GM18858 (cell line): ENCODE measurements around the gene GAS6.
"Not testable (repeated sequence)": the region's sequence is repeated elsewhere in the genome, so short reads cannot be mapped to it uniquely, and the experiment has no call there.

Experiments used
- ATAC-seq: cut with Tn5 transposase; IDR thresholded peaks from one replicate; pipeline ENCODE4 v1.9.1; 2021; ENCODE audit not compliant: unreplicated experiment

Gene GAS6

DNA sequence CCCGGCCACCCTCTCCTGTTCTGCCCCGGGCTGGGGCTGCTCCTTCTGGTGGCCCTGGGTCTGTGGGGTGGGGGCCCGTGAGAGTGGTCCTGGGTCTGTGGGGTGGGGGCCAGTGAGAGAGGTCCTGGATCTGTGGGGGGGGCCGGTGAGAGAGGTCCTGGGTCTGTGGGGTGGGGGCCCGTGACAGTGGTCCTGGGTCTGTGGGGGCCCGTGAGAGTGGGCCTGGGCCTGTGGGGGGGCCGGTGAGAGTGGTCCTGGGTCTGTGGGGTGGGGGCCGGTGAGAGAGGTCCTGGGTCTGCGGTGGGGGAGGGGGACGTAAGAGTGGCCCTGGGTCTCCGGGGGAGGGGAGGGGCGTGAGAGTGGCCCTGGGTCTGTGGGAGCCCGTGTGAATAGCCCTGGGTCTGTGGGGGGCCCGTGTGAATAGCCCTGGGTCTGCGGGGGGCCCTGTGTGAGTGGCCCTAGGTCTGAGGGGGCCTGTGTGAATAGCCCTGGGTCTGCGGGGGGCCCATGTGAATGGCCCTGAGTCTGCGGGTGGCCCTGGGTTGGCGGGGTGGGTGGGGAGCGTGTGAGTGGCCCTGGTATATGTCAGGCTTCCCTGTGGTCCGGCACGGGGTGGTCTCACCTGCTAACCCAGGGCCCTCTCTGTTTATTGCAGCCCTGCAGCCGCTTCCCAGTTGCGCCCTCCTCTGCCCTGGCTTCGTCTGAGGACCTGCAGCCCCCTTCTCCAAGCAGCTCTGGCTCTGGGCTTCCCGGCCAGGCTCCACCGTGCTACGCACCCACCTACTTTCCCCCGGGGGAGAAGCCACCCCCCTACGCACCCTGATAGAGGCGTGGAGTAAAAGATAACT is 52.6 kb downstream of the GAS6 start:
- no peak for ATAC-seq

- ATAC-seq, result no peak
Measured at GRCh38 chr13:113810640-113811039, 53.2 kb downstream of the GAS6 start.

GRCh38 chr13:113809934-113810333 is 53.9 kb downstream of the GAS6 start:
- ATAC-seq, result no peak

GRCh38 chr13:113808058-113808834 is 55.6 kb downstream of the GAS6 start:
- no peak for ATAC-seq

DNA sequence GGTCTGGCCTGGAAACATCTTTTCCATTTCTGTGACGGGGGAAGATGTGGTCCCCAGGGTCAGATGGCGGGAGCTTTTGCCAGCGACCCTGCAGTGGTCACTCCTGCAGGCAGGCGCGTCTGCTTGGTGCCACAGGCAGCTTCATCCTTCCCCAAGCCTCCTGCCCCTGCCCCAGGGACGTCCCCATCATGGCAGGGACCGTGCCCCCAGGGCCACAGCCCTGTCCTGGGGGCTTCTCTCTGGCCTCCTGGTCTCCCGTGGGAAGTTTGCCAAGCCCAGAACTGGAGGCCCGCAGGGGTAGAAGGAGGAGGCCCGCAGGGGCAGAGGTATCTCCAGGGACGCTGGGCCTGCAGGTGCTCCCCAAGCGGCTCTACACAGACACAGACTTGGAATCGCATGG is 57.4 kb downstream of the GAS6 start:
- ATAC-seq, result no peak

DNA sequence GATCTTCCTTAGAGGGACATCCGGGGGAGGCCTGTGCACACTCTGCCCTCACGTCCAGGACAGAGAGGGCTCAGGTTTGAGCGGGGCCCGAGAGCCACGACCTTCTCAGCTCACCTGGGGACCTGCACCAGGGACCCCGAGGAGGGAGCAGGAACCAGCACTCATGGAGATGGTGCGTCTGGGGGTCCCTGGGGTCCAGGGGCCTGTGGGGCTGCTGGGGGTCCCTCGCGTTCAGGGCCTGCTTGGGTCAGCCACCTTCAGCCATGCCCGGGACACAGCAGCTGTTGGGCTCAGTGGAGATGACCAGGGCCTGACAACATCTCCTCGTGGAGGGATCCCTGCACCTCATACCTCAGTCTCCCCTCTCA is 57.8 kb downstream of the GAS6 start:
- ATAC-seq, result no peak

GRCh38 chr13:113805431-113806103 is 58.3 kb downstream of the GAS6 start:
- ATAC-seq, result no peak

DNA sequence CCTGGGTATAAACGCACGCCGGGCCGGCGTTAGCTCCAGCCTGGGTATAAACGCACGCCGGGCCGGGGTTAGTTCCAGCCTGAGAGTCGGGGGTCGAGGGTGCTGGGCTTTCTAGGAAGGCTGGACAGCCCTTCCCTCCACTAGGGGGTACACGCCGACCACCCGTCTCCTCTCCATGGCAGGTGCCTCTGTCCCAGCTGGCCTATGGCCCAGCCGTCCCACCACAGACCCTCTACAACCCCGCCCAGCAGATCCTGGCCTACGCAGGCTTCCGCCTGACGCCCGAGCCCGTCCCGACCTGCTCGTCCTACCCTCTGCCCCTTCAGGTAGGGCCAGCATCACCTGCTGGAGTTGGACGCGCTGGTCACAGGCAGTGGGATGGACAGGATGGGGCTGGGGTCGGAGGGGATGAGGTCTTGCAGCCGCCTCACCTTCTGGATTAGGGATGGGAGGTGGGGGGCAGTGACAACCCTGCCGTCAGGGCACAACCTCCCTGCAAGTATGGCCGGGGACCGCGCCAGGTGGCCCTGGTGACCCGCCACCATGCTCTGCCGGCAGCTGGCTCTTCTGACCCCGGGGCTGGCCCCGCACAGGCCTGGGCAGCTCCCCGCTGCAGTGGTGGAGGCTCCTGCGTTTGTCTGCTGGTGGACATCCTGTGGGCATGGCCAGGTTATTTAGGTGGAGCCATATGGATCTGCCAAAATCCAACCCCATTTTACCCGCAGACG is 59.0 kb downstream of the GAS6 start:
- no peak for ATAC-seq

DNA sequence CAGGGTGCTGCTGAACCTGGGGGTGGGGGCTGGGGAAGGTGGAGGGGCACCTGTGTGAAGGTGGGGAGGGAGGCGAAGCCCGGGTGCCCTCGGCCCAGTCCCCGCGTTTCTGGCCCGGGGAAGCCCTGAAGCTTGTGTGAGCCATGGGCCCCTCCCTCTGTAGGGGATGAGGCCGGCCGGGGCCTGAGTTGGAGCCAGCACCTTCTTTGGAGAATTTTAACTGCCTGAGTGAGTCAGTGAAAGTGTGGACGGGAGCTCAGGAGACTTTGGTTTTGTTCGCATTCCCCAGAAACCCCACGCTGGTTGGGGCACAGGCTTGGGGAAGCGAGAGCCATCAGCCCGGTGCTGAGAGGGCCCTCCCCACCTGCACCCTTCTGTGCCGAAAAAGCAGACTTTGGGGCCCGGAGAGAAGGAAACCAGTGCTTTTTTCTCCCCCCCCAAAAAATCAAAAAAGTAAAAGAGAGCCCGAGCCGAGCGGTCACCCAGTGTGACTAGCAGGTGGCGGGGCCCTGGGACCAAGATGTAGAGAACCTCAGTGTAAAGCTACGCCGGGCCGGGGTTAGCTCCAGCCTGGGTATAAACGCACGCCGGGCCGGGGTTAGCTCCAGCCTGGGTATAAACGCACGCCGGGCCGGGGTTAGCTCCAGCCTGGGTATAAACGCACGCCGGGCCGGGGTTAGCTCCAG is 59.7 kb downstream of the GAS6 start:
- no peak for ATAC-seq

GRCh38 chr13:113803409-113804016 is 60.4 kb downstream of the GAS6 start:
- ATAC-seq, result no peak

DNA sequence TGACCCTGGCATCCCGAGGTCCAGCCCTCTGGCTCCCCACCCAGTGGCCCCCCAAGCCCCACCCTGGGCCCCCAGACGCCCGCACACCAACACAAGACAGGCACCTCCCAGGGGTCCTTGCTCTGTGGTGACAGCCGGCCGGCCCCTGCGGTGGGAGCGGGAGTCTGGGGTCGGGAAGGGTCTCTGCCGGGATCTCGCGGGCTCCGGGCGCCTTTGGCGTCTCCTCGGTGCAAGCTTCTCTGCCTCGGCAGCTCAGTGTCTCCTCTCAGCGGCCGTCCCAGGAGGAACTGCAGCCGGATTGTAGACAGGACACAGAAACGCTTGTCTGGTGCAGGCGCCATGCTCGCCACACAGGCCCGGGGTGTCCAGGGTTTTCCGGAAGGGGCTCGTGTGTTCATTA is 61.1 kb downstream of the GAS6 start:
- ATAC-seq, result no peak

DNA sequence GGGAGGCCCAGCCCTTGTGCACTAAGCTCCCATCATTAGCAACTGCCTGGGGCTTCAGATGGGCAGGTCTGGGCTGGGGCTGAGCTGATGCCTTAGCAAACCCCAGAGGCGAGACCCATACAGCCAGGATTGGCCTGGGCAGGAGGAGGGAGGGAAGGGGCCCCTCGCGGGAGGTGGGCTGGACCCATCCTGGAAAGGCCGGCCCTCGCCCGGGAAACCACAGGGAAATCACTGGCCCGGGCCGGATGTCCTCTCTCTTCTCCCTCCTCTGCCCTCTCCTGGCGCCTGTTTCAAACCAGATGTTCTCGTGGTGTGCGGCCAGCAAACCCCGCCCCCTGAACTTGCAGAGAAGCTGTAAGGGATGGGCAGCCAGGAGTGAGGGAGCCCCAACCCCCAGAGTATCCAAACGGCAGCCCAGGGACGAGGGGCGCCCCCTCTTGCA is 61.8 kb downstream of the GAS6 start:
- ATAC-seq, result no peak

DNA sequence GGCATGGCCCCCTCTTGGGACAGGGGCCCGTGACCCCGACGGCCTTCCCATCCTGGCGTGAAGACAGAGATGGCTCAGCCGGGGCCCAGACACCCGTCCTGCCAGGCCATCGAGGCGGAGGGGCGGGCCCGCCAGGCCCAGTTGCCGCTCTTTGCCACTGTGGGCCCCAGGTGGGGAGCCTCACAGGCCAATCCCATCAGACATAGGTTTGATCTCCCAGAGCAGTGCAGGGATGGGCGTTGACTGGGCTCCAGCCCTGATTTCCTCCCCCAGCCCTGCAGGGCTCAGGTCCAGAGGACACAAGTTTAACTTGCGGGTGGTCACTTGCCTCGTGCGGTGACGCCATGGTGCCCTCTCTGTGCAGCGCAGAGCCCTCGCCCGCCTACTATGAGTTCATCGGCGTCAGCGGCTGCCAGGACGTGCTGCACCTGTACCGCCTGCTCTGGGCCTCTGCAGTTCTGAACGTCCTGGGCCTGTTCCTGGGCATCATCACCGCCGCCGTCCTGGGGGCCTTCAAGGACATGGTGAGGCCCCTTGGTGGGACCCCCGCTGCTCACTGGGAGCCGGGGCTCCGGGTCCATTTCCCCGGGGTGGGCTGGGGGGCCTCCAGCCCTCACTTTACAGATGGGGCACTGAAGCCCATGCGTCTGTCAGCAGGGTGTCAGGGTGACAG is 62.5 kb downstream of the GAS6 start:
- ATAC-seq, result no peak

DNA sequence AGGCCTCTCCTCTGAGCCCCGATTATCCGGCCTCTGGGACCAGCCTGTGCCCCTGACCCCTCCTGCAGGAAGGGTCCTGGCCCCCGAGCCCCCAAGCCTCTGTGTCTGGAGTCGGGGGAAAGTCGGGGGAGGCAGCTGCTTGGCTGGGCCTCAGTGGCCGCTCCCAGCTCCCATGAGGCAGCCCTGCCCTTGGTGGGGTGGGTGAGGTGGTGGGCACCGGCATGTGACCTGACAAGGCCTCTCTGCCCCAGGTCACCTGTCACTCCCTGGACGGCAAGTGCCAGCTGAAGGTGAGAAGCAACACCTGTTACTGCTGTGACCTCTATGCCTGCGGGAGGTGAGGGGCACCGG is 63.3 kb downstream of the GAS6 start:
- ATAC-seq, result no peak

DNA sequence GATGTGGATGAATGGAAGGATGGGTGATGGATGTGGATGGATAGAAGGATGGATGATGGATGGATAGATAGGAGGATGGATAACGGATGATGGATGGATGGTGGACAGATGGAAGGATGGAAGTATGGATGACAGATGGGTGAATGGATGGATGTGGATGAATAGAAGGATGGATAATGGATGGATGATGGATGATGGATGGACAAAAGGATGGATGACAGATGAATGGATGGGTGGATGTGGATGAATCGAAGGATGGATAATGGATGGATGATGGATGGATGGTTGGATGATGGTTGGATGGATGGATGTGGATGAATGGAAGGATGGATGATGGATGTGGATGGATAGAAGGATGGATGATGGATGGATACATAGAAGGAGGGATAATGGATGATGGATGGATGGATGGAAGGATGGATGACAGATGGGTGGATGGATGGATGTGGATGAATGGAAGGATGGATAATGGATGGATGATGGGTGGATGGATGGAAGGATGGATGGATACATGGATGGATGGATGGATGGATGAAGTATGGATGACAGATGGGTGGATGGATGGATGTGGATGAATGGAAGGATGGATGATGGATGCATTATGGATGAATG is 65.6 kb downstream of the GAS6 start:
- no peak for ATAC-seq

DNA sequence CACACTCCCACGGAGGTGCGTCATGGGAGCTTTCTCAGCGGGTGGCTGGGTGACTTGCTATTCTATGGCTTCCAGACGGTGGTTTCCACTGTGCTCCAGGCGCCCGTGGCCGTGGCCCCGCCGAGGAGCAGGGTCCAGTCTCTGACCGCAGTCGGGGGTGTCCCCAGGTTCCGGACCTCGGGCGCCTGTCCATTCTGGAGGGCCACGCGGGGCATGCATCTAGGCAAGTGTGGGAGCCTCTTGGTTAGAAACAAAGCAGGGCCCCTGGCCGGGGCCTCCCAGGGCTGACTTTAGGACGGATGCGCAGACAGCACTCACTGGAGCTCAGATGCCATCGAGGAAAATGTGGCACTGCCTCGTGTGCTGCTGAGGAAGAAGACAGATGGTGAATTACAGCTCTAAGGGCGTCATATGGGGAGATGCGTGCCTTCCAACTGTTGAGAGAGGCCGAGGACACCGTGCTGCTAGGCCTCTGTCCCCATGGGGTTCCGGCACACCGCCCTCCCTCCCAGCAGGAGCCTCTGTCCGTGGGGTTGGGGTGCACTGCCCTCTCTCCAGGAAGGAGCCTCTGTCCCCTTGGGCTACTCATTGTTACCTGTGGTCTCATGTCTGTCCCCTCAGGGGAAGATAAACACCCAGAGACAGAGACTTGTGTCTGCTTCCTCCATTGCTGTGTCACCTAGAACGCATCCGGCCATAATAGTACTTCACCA is 66.8 kb downstream of the GAS6 start:
- no peak for ATAC-seq

GRCh38 chr13:113796211-113796963 is 67.5 kb downstream of the GAS6 start:
- ATAC-seq, result no peak

DNA sequence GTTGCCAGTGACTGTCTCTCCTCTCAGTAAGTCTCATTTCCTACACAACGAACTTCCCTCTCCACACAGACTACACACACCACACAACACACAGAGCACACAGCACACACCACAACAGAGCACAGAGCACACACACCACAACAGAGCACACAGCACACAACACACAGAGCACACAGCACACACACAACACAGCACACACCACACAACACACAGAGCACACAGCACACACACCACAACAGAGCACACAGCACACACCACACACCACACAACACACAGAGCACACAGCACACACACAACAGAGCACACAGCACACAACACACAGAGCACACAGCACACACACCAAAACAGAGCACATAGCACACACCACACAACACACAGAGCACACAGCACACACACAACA is 68.5 kb downstream of the GAS6 start:
- not testable (repeated sequence) for ATAC-seq
